ENCODE data around the gene SNX1. TPM values are rescaled to one million over a fixed set of nuclear protein-coding genes. Genes with fewer than 3 reads are reported as not detected.

SNX1 gene
- total RNA-seq, 4 donors from 2014 or later, result 184 to 348 (median 211) TPM

DNA sequence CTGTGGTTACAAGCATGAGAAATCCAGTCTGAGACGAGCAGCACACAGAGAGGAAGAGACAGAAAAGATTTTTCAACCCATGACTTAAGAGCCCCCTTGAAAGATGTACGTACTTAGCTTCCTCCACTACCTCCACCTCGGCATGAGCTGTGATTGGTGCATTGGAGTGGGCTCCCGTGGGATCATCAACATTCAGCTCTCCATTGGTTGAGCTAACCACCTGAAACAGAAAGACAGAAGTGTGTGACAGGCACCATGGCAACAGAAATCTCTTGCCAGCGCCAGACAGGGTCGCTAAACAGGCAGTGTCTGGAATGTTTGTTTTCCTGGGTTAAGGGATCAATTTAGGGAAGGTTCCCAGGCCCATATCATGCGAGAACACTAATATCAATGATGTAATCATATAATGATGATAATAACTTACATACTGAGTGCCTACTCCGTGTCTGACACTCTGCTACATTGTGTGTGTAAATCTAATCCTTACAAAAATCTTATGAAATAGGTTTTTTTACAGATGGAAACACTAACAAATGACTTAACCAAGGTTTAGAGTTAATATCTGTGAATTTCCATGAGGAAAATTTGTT lies 84.5 kb downstream of the SNX1 start:
- TF ChIP-seq POLR2A (IDR thresholded peaks at IDR 0.05) (no peak), CTCF (IDR thresholded peaks at IDR 0.05) (no peak)
- 32 to 45% methylated on average over 8 of the region's 8 CpGs for WGBS, 2 donors
- Histone ChIP-seq H3K27ac (peak overlapping the region in 1 of 3 donors; percentile 28), H3K4me3 (replicated peaks in 1 of 3) (no peak overlapping the region), H3K36me3 (no peaks in the 10 kb centered on the region), H3K27me3 (no peaks in the 10 kb centered on the region), H3K4me1 (peaks cover 0 to 6% of the 10 kb centered on the region in 2 donors), H3K9me3 (no peaks in the 10 kb centered on the region)
- peak; percentile 56 to 69 for DNase-seq
- intact Hi-C loops (cut with DNase I), result no loop called here

DNA sequence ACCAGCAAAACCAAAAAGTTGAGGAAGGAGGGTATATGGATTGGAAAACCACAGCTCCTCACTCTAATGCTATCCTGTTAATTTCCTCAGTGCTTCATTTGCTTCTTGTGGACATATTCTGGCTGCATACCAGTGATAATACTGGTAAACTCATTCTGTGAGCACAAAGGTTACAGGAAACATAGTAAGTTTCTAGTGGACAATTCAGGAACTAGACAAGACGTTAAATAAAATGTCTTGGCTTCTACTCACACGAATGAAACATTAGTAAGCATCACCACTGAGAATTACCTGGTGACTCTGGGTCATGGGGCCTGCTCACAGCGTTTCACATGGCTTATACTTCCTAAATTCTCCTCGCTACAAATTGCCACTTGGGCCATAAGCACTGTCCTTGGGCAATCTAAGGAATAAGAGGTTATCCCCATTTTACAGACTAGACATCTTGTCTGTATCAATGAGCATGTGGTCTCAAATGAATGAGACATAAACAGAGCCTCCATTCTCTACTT lies 87.1 kb downstream of the SNX1 start:
- H3K27ac ChIP-seq, result no peak overlapping the region
- no peaks in the 10 kb centered on the region for H3K9me3 ChIP-seq
- no peak for DNase-seq
- H3K27me3 ChIP-seq, result no peaks in the 10 kb centered on the region
- TF ChIP-seq POLR2A (IDR thresholded peaks at IDR 0.05) (no peak), CTCF (IDR thresholded peaks at IDR 0.05) (no peak)
- 83 to 95% methylated on average over 4 of the region's 4 CpGs for WGBS, 2 donors
- intact Hi-C loops (cut with DNase I), result no loop called here
- H3K4me3 ChIP-seq (replicated peaks in 1 of 3), result no peak overlapping the region
- H3K36me3 ChIP-seq, result no peaks in the 10 kb centered on the region
- peaks cover 0 to 6% of the 10 kb centered on the region in 2 donors for H3K4me1 ChIP-seq

DNA sequence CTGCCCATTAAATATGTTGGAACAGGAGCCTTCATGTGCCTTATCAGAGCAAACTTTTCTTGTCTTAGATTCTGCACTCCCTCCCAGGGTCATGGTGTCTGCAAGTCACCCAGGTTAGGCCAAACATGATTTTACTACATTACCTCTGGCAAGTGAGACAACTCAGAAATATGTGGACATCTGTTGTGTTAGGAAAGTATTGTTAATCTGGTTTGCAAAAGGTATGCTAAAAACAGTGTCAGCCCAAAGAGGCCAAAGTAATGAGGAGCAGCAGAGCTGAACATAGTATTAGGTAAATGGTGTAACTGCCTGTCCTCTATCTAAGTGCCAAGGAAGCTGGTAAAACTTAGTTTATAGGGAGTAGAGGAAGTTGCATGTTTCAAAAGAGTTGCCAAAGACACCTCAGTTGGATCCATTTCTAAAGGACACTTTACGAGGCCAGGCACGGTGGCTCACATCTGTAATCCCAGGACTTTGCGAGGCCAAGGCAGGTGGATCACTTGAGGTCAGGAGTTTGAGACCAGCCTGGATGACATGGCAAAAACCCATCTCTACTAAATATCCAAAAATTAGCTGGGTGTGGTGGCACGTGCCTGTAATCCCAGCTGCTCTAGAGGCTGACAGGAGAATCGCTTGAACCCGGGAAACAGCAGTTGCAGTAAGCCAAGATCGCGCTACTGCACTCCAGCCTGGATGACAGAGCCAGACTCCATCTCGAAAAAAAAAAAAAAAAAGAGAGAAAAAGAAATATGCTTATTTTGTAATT lies 89.5 kb downstream of the SNX1 start:
- no peak for TF ChIP-seq POLR2A (IDR thresholded peaks at IDR 0.05)
- TF ChIP-seq CTCF (IDR thresholded peaks at IDR 0.05), result no peak
- 90 to 95% methylated on average over 9 of the region's 9 CpGs for WGBS, 2 donors
- Histone ChIP-seq H3K4me1 (peaks cover 0 to 4% of the 10 kb centered on the region in 2 donors), H3K27me3 (no peaks in the 10 kb centered on the region), H3K4me3 (replicated peaks in 1 of 3) (no peak overlapping the region), H3K9me3 (no peaks in the 10 kb centered on the region), H3K27ac (no peak overlapping the region), H3K36me3 (no peaks in the 10 kb centered on the region)
- no peak for DNase-seq
- intact Hi-C loops (cut with DNase I), result no loop called here

DNA sequence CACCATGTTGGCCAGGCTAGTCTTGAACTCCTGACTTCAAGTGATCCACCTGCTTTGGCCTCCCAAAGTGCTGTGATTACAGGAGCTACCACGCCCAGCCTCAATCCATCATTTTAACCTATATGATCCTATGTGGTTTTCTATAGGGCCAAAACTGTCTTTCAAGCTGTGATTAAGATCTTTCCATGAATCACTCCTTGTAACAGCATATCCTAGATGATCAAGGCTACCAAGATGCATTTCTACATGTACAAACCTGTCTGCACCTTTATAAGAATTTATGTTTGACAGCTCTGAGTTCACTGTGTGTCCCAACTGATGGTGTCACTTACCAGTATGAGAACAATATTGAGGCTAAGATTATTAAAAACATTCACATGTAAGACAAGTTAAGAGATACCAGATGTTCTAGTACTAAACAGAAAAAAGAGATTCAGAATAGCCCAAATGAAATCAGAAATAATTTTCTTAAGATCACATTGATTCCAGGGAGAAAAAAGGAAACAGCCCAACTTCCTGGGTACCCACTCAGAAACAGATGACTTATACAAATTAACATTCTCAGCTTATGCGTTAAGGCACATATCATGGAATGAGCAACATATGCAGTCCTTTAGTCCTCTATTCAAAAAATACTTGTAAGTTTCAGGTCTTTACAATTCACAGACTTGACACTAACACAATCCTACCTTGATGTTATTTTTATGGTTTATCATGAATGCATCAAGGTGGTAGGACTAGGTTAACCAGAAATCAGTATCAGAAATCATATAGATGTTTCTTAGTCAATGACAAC lies 91.8 kb downstream of the SNX1 start:
- no peaks in the 10 kb centered on the region for H3K9me3 ChIP-seq
- 89 to 95% methylated on average over 2 of the region's 2 CpGs for WGBS, 2 donors
- H3K27ac ChIP-seq, result no peak overlapping the region
- intact Hi-C loops (cut with DNase I), result no loop called here
- no peaks in the 10 kb centered on the region for H3K36me3 ChIP-seq
- no peak for DNase-seq
- TF ChIP-seq POLR2A (IDR thresholded peaks at IDR 0.05) (no peak), CTCF (IDR thresholded peaks at IDR 0.05) (no peak)
- no peak overlapping the region for H3K4me3 ChIP-seq (replicated peaks in 1 of 3)
- H3K27me3 ChIP-seq, result no peaks in the 10 kb centered on the region
- peaks cover 0 to 8% of the 10 kb centered on the region in 2 donors for H3K4me1 ChIP-seq

Small RNA genes lying within 50 kb of the gene (small RNA-seq; reads per million reads assigned to genes)
- gene RF00019, result not detected

Other genes with a start within 250 kb of the SNX1 start
- 100 to 1,000 TPM in 2 of 4 donors, 10 to 100 TPM in 2; 47.4 to 105 (median 78.7) TPM for gene DAPK2, start 49.5 kb upstream of the SNX1 start, total RNA-seq
- gene CIAO2A, start 2.1 kb upstream of the SNX1 start, total RNA-seq, result 100 to 1,000 TPM; 104 to 144 (median 129) TPM
- gene SNX22, start 55.7 kb downstream of the SNX1 start, total RNA-seq, result 100 to 1,000 TPM; 102 to 241 (median 123) TPM
- 1,000 to 10,000 TPM; 1,046 to 3,819 (median 1,394) TPM for gene PPIB, start 67.0 kb downstream of the SNX1 start, total RNA-seq